Right lobe of liver (tissue), 6 donors: ENCODE results near the gene NPL. TPM values are rescaled to one million over a fixed set of nuclear protein-coding genes. Genes with fewer than 3 reads are reported as not detected.
A peak's percentile ranks its signal among the peaks of the same experiment; 100 is the strongest.

ENCODE experiments used
- ATAC-seq, 4 donors: fragments of 200-7000 bp; cut with Tn5 transposase; one replicate each; pipeline ENCODE4 v1.9.1; 2020; ENCODE audit warnings: mild to moderate bottlenecking in 4 of 4, moderate library complexity in 4 of 4
- DNase-seq, 3 donors: peaks; one replicate each; pipeline ENCODE4 v3.0.0-alpha.2; 2020
- H3K27ac ChIP-seq, 3 donors: fragments of 200-600 bp; one replicate each; pipeline ENCODE4 v1.8.0; 2022
- H3K27me3 ChIP-seq, 2 donors: fragments of 200-600 bp; one replicate each; pipeline ENCODE4 v1.8.0; 2022
- H3K36me3 ChIP-seq, 4 donors: fragments of 200-600 bp; sonication (generic) in 1 of 4; one replicate each; pipeline versions ENCODE4 v1.5.1 to v1.8.0; 2017 to 2022; ENCODE audit warnings: control low read depth in 1 of 4
- H3K4me1 ChIP-seq, 4 donors: fragments of 200-600 bp; sonication (generic) in 1 of 4; one replicate each; pipeline versions ENCODE4 v1.5.1 to v1.8.0; 2017 to 2022; ENCODE audit warnings: control low read depth in 1 of 4
- H3K4me3 ChIP-seq, 3 donors: fragments of 200-600 bp; one replicate each; pipeline ENCODE4 v1.8.0; 2022
- H3K9me3 ChIP-seq, 4 donors: fragments of 200-600 bp; sonication (generic) in 1 of 4; one replicate each; pipeline versions ENCODE4 v1.5.1 to v1.8.0; 2017 to 2022; ENCODE audit warnings: control low read depth in 1 of 4
- CTCF ChIP-seq, 4 donors: fragments of 200-600 bp in 3 of 4; fragments of 450-650 bp in 1 of 4; IDR thresholded peaks; one replicate each; pipeline versions ENCODE4 v1.5.1 to v1.8.0; 2016 to 2022; ENCODE audit warnings: antibody characterized with exemption in 4 of 4, mild to moderate bottlenecking in 2 of 4
- POLR2A ChIP-seq: fragments of 450-650 bp; IDR thresholded peaks from one replicate; pipeline ENCODE4 v1.6.1; 2017; ENCODE audit warnings: antibody characterized with exemption, mild to moderate bottlenecking
- WGBS: methylation state at CpG from one replicate; pipeline ENCODE4 v1.1.6; 2018; ENCODE audit warnings: low coverage, low lambda C conversion rate; ENCODE audit not compliant: insufficient coverage; ENCODE audit errors: missing lambda C conversion rate; 5-methylcytosine and 5-hydroxymethylcytosine counted together
- intact Hi-C, 2 donors: fragments of 100-400 bp; cut with DNase I; formaldehyde crosslinking; loops; one replicate each; pipeline versions ENCODE4 v1.11.2 to v1.14.1; 2022
- total RNA-seq, 6 experiments: library from RNA; depleted of rRNA in 2 of 6; stranded (reverse); fragments of >200 nt in 2 of 6; fragmentation: NEBNext Ultra II Directional in 3 of 6; extraction: Animal tissue kit (Norgen Biotek cat#: 25700) in 3 of 6; gene quantifications; one replicate each; pipeline versions ENCODE4 v1.1.0 to v1.2.4, GENCODE V29; 2016 to 2023
- donor health status: DM: no; HTN: yes; CAD: no.
- donor health status: DM: no; HTN: no; CAD: no.
- donor health status: DM: no; HTN: no; CAD: no.
- donor health status: DM: no; HTN: yes; CAD: no.
- donor health status: DM: no; HTN: yes; CAD: no.

NPL gene
- total RNA-seq, 6 experiments from 2014 or later = 10.1 to 28.1 (median 14.4) TPM

- TF ChIP-seq CTCF (IDR thresholded peaks at IDR 0.05) = no peak
- no peak for TF ChIP-seq POLR2A
- Histone ChIP-seq H3K9me3 (no peaks in the 10 kb centered on the region), H3K36me3 (no peaks in the 10 kb centered on the region), H3K27me3 (no peaks in the 10 kb centered on the region), H3K4me1 (no peaks in the 10 kb centered on the region), H3K27ac (no peak overlapping the region), H3K4me3 (no peak overlapping the region)
- DNase-seq (no peak), ATAC-seq (no peak)
- WGBS = 100% methylated on average over 2 of the region's 2 CpGs
- intact Hi-C loops = no loop called here
These were observed 23.5 kb upstream of the NPL start for GRCh38 chr1:182766050-182766449.

- no peak overlapping the region for H3K4me3 ChIP-seq
- no peaks in the 10 kb centered on the region for H3K4me1 ChIP-seq
- H3K9me3 ChIP-seq = no peaks in the 10 kb centered on the region
- ATAC-seq = peak; percentile 45 to 88 (median 80)
- H3K27ac ChIP-seq = no peak overlapping the region
- no peak for TF ChIP-seq POLR2A
- peak in 1 of 3 donors; percentile 56 for DNase-seq
- no peaks in the 10 kb centered on the region for H3K36me3 ChIP-seq
- intact Hi-C loops = no loop called here
- 52% methylated on average over 4 of the region's 4 CpGs for WGBS
- no peaks in the 10 kb centered on the region for H3K27me3 ChIP-seq
These were observed 22.5 kb upstream of the NPL start for GRCh38 chr1:182766881-182767645.

GRCh38 chr1:182768963-182769362, 20.6 kb upstream of the NPL start:
- Histone ChIP-seq H3K4me1 (no peaks in the 10 kb centered on the region), H3K4me3 (no peak overlapping the region), H3K36me3 (no peaks in the 10 kb centered on the region), H3K9me3 (no peaks in the 10 kb centered on the region), H3K27me3 (no peaks in the 10 kb centered on the region), H3K27ac (no peak overlapping the region)
- TF ChIP-seq CTCF (IDR thresholded peaks at IDR 0.05) (no peak), POLR2A (no peak)
- WGBS = 49% methylated on average over 2 of the region's 2 CpGs
- ATAC-seq (peak in 3 of 4 donors; percentile 37 to 56 (median 37)), DNase-seq (no peak)
- intact Hi-C loops = no loop called here

GRCh38 chr1:182770232-182770631, 19.3 kb upstream of the NPL start:
- peak; percentile 46 to 76 (median 59) for ATAC-seq
- intact Hi-C loops = no loop called here
- WGBS = no CpG with 5 or more reads among the region's 2 CpGs
- no peaks in the 10 kb centered on the region for H3K36me3 ChIP-seq
- no peaks in the 10 kb centered on the region for H3K4me1 ChIP-seq
- DNase-seq = no peak
- H3K9me3 ChIP-seq = no peaks in the 10 kb centered on the region
- no peaks in the 10 kb centered on the region for H3K27me3 ChIP-seq
- H3K27ac ChIP-seq = no peak overlapping the region
- no peak overlapping the region for H3K4me3 ChIP-seq
- TF ChIP-seq POLR2A = no peak
- TF ChIP-seq CTCF (IDR thresholded peaks at IDR 0.05) = no peak

GRCh38 chr1:182771187-182771984, 18.2 kb upstream of the NPL start:
- H3K4me3 ChIP-seq = no peak overlapping the region
- intact Hi-C loops = no loop called here
- H3K27ac ChIP-seq = no peak overlapping the region
- H3K4me1 ChIP-seq = no peaks in the 10 kb centered on the region
- WGBS = 89% methylated on average over 2 of the region's 4 CpGs
- peak in 1 of 4 donors; percentile 8 for TF ChIP-seq CTCF (IDR thresholded peaks at IDR 0.05)
- no peak for TF ChIP-seq POLR2A
- H3K9me3 ChIP-seq = no peaks in the 10 kb centered on the region
- ATAC-seq = no peak
- H3K27me3 ChIP-seq = no peaks in the 10 kb centered on the region
- H3K36me3 ChIP-seq = no peaks in the 10 kb centered on the region
- DNase-seq = no peak
